GM18502 (cell line): ENCODE data around the gene UBAP2.

Experiments
- ATAC-seq: cut with Tn5 transposase; IDR thresholded peaks from one replicate; pipeline ENCODE4 v1.9.1; 2021; ENCODE audit warnings: mild to moderate bottlenecking; ENCODE audit not compliant: unreplicated experiment, poor library complexity

Gene UBAP2

GRCh38 chr9:33881635-33882034, 167.1 kb downstream of the UBAP2 start:
- no peak for ATAC-seq

- ATAC-seq, result no peak
Observed at GRCh38 chr9:33880211-33881089, 168.2 kb downstream of the UBAP2 start.

GRCh38 chr9:33878691-33879366, 169.9 kb downstream of the UBAP2 start:
- no peak for ATAC-seq

- ATAC-seq, result no peak
Observed at GRCh38 chr9:33877727-33878489, 170.8 kb downstream of the UBAP2 start.
